Right cardiac atrium (tissue), 5 donors: ENCODE results near the gene CD300E. TPM values are rescaled to one million over a fixed set of nuclear protein-coding genes. Genes with fewer than 3 reads are reported as not detected.
A peak's percentile ranks its signal among the peaks of the same experiment; 100 is the strongest.
"Not testable (repeated sequence)": the region's sequence is repeated elsewhere in the genome, so short reads cannot be mapped to it uniquely, and the experiment has no call there.

ENCODE experiments used
- ATAC-seq, 2 donors: fragments of 200-7000 bp; cut with Tn5 transposase; one replicate each; pipeline versions ENCODE4 v1.8.0 to v1.9.1; 2020; ENCODE audit warnings: moderate library complexity in 2 of 2, mild to moderate bottlenecking in 1 of 2
- DNase-seq, 3 donors: peaks; one replicate each; pipeline ENCODE4 v3.0.0-alpha.2; 2020
- H3K27ac ChIP-seq: one replicate; pipeline ENCODE4 v1.5.1; 2013; ENCODE audit warnings: mild to moderate bottlenecking, low read length, control low read depth, moderate library complexity
- H3K27me3 ChIP-seq: one replicate; pipeline ENCODE4 v1.6.1; 2013; ENCODE audit not compliant: control insufficient read depth, insufficient read depth
- H3K4me1 ChIP-seq: one replicate; pipeline ENCODE4 v1.6.1; 2013; ENCODE audit warnings: low read length; ENCODE audit not compliant: control insufficient read depth, insufficient read depth
- H3K4me3 ChIP-seq: one replicate; pipeline ENCODE4 v1.5.1; 2013; ENCODE audit warnings: low read length, control low read depth
- H3K9me3 ChIP-seq: one replicate; pipeline ENCODE4 v1.6.1; 2013; ENCODE audit warnings: low read length; ENCODE audit not compliant: control insufficient read depth
- WGBS: extraction: QIAGEN DNeasy Blood & Tissue Kit; methylation state at CpG from one replicate; pipeline ENCODE4 v1.1.7; 2013; 5-methylcytosine and 5-hydroxymethylcytosine counted together
- intact Hi-C, 4 donors: fragments of 100-400 bp; cut with DNase I; formaldehyde crosslinking; loops; one replicate each; pipeline versions ENCODE4 v1.11.0 to v1.14.0; 2022 to 2023
- polyA plus RNA-seq: library from polyadenylated mRNA; stranded (reverse); fragments of 200-250 nt; gene quantifications from one replicate; pipeline ENCODE4 v1.2.3, GENCODE V29; 2013
- total RNA-seq, 4 donors: library from RNA; stranded (reverse); fragmentation: NEBNext Ultra II Directional; extraction: Animal tissue kit (Norgen Biotek cat#: 25700); gene quantifications; one replicate each; pipeline ENCODE4 v1.2.1, GENCODE V29; 2021
- donor health status: healthy with polysubstance abuse.
- donor health status: DM: no; HTN: yes; CAD: no.
- donor health status: DM: no; HTN: no; CAD: no.
- donor health status: DM: no; HTN: yes; CAD: no; lungs with severe emphysema.
- donor health status: DM: yes; HTN: yes; CAD: no.

The CD300E gene
- total and polyA plus RNA-seq, 5 donors = 0.38 to 0.94 (median 0.59) TPM

GRCh38 chr17:74633326-74633725 lies 9.8 kb upstream of the CD300E start:
- 83% methylated on average over 8 of the region's 8 CpGs for WGBS
- Histone ChIP-seq H3K4me1 (no peaks in the 10 kb centered on the region), H3K4me3 (no peak overlapping the region), H3K27ac (no peak overlapping the region), H3K9me3 (no peaks in the 10 kb centered on the region), H3K27me3 (no peaks in the 10 kb centered on the region)
- DNase-seq (no peak), ATAC-seq (no peak)
- intact Hi-C loops = no loop called here

DNA sequence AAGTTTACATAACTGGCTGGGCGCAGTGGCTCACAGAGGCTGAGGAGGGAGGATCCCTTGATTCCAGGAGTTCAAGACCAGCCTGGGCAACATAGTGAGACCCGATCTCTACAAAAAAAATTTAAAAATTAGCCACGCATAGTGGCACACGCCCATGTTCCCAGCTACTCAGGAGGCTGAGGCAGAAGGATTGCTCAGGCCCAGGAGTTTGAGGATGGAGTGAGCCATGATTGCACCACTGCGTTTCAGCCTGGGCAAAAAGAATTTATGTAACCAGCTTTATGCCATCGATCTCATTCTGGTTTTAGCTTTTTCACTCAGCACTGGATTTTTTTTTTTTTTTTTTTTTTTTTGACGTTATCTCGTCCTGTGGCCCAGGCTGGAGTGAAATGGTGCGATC lies 9.1 kb upstream of the CD300E start:
- Histone ChIP-seq H3K4me1 (no peaks in the 10 kb centered on the region), H3K4me3 (no peak overlapping the region), H3K9me3 (no peaks in the 10 kb centered on the region), H3K27me3 (no peaks in the 10 kb centered on the region), H3K27ac (no peak overlapping the region)
- ATAC-seq = no peak
- intact Hi-C loops = no loop called here
- WGBS = 75% methylated on average over 9 of the region's 9 CpGs
- no peak for DNase-seq

DNA sequence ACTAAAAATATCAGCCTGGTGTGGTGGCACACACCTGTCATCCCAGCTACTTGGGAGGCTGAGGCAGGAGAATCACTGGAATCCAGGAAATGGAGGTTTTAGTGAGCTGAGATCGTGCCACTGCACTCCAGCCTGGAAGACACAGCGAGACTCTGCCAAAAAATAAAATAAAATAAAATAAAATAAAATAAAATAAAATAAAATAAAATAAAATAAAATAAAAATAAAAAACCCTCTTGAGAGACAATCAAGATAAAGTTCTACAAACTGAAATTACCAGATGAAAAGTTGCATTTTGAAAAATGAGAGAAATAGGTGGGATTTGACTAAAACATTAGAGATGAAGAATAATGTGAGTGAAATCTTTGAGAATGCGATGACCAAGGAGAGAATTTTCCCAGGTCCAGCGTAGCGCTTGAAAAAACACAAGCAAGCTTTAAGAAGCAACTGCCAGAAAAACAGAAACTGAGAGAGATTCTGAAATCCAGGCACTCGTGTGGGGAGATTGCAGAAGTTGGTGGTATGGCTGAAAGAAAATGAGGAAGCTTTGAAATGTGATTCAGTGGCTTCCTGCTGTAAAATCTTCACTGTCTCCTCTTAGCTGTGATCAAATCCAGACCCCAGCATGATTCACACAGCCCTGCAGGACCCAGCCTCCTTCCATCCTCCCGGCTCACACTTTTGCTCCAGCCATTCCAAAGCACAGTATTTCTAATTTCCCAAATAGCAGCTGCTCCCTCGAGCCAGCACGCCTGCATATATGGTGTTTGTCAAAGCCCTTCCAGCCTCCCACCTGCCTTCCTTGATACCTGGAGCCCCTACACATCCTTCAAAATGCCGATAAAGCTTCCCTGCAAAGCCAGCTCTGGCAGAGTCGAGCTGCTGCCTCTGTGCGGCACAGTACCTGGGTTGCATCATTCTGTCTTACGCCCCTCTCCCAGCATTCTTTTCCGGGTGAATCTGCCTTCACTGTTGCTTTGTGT lies 8.2 kb upstream of the CD300E start:
- ATAC-seq = peak in 1 of 2 donors; percentile 50
- no peak overlapping the region for H3K27ac ChIP-seq
- intact Hi-C loops = no loop called here
- no peak for DNase-seq
- no peaks in the 10 kb centered on the region for H3K9me3 ChIP-seq
- H3K4me1 ChIP-seq = no peaks in the 10 kb centered on the region
- 28% methylated on average over 14 of the region's 14 CpGs for WGBS
- H3K27me3 ChIP-seq = no peaks in the 10 kb centered on the region
- H3K4me3 ChIP-seq = no peak overlapping the region

GRCh38 chr17:74630251-74630650 lies 6.7 kb upstream of the CD300E start:
- H3K27me3 ChIP-seq, H3K9me3 ChIP-seq, intact Hi-C loops, DNase-seq, ATAC-seq, H3K27ac ChIP-seq, H3K4me3 ChIP-seq, H3K4me1 ChIP-seq: not testable (repeated sequence)
- WGBS = 79% methylated on average over 14 of the region's 14 CpGs

- Histone ChIP-seq H3K4me1 (no peaks in the 10 kb centered on the region), H3K9me3 (peaks cover 3% of the 10 kb centered on the region), H3K27ac (no peak overlapping the region), H3K27me3 (no peaks in the 10 kb centered on the region), H3K4me3 (no peak overlapping the region)
- WGBS = 37% methylated on average over 3 of the region's 3 CpGs
- intact Hi-C loops = no loop called here
- no peak for ATAC-seq
- no peak for DNase-seq
Measured at GRCh38 chr17:74625661-74626060, 2.1 kb upstream of the CD300E start.

- DNase-seq (no peak), ATAC-seq (no peak)
- Histone ChIP-seq H3K27me3 (no peaks in the 10 kb centered on the region), H3K9me3 (peaks cover 3% of the 10 kb centered on the region), H3K4me1 (no peaks in the 10 kb centered on the region), H3K4me3 (no peak overlapping the region), H3K27ac (no peak overlapping the region)
- intact Hi-C loops = no loop called here
- WGBS = 86% methylated on average over 1 of the region's 1 CpG
Measured at GRCh38 chr17:74624131-74624530, 593 bp upstream of the CD300E start.

DNA sequence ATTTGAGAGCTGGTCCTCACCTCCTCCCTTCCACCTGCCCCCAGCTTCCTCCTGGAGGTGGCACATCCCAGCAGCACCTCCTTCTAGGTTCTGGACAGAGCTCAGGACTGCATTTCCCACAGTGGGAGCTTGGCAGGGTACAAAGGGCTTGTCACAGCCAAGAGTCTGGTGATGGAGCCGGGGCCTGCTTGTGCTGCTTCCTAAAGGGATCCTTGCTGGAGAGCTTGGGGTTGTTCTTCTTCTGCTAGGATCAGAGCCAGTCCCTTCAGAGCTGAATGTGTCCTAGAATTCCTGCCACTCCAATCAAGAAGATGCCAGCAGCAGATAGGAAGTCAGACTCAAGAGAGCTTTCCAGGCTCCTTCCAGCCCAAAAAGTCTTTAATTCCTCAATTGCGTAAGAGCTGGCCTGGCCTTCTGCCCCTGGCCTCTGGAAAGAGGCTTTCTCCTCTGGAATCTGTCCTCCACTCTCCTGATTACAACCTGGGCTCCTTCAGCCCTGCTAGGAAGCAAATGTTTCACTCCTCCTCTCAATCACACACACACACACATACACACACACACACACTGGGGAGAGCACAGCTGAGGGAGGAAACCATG lies 4.4 kb downstream of the CD300E start:
- Histone ChIP-seq H3K27ac (no peak overlapping the region), H3K4me3 (no peak overlapping the region), H3K27me3 (no peaks in the 10 kb centered on the region), H3K4me1 (no peaks in the 10 kb centered on the region), H3K9me3 (no peaks in the 10 kb centered on the region)
- ATAC-seq (peak; percentile 30 to 70), DNase-seq (peak; percentile 64 to 85 (median 73))
- intact Hi-C loops = no loop called here
- 48% methylated on average over 2 of the region's 2 CpGs for WGBS

- WGBS = 63% methylated on average over 3 of the region's 3 CpGs
- H3K27me3 ChIP-seq = no peaks in the 10 kb centered on the region
- H3K4me3 ChIP-seq = no peak overlapping the region
- DNase-seq = no peak
- no peak for ATAC-seq
- intact Hi-C loops = no loop called here
- H3K9me3 ChIP-seq = no peaks in the 10 kb centered on the region
- no peaks in the 10 kb centered on the region for H3K4me1 ChIP-seq
- H3K27ac ChIP-seq = no peak overlapping the region
Measured at GRCh38 chr17:74618451-74618850, 5.1 kb downstream of the CD300E start.

DNA sequence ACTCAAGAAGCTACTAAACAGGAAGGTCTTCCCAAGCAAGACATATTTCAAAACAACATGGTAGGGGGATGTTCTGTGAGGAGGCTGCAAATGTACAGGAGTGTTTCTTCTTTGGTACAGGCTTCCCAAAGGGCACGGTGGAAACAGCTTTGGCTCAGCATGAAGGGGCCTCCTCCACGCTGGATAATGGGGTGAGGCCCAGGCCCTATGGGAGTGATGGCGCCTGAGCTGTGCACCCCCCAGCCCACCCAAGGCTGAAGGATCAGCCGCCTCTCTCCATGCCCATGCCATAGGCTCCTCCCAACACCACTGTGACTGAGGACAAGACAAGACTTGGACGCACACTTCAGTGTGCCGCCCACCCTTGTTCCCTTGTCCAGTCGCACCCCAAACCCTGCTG lies 6.8 kb downstream of the CD300E start:
- Histone ChIP-seq H3K9me3 (no peaks in the 10 kb centered on the region), H3K27me3 (no peaks in the 10 kb centered on the region), H3K4me1 (no peaks in the 10 kb centered on the region), H3K4me3 (no peak overlapping the region), H3K27ac (no peak overlapping the region)
- intact Hi-C loops = no loop called here
- no peak for ATAC-seq
- WGBS = 89% methylated on average over 7 of the region's 7 CpGs
- DNase-seq = no peak

DNA sequence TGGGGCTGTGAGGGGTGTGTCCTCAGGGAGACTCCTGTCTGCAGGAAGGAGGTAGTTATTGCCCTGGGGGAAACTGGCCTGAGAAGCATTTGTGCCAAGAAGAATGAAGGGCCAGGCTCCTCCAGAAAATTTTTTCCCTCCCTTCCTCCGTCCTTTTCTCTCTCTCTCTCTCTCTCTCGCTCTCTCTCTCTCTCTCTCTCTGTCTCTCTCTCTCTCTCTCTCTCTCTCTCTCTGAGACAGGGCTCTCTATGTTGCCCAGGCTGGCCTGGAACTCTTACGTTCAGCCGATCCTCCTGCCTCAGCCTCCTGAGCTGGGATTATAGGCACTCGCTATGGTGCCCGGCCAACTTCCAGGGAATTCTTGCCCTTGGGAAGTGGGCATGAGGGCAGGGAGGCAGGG lies 11.5 kb downstream of the CD300E start:
- H3K27me3 ChIP-seq = no peaks in the 10 kb centered on the region
- no peak overlapping the region for H3K27ac ChIP-seq
- no peak for DNase-seq
- no peaks in the 10 kb centered on the region for H3K4me1 ChIP-seq
- 71% methylated on average over 6 of the region's 6 CpGs for WGBS
- intact Hi-C loops = no loop called here
- no peaks in the 10 kb centered on the region for H3K9me3 ChIP-seq
- no peak for ATAC-seq
- H3K4me3 ChIP-seq = no peak overlapping the region

- ATAC-seq (no peak), DNase-seq (no peak)
- 26% methylated on average over 2 of the region's 2 CpGs for WGBS
- Histone ChIP-seq H3K9me3 (no peaks in the 10 kb centered on the region), H3K4me3 (no peak overlapping the region), H3K27ac (no peak overlapping the region), H3K4me1 (no peaks in the 10 kb centered on the region), H3K27me3 (no peaks in the 10 kb centered on the region)
- intact Hi-C loops = no loop called here
Measured at GRCh38 chr17:74610108-74610507, 13.4 kb downstream of the CD300E start.
